ENCODE data around the gene KCNC2. TPM values are rescaled to one million over a fixed set of nuclear protein-coding genes. Genes with fewer than 3 reads are reported as not detected.

Gene KCNC2
- total RNA-seq, 1 experiment from 2014 or later = not detected

GRCh38 chr12:75058228-75058627 is 151.4 kb downstream of the KCNC2 start:
- no peak for DNase-seq (ENCODE audit: low spot score)
- H3K27ac ChIP-seq (ENCODE audit: low read depth, low read length, poor library complexity, severe bottlenecking) = no peak overlapping the region
- no peak overlapping the region for H3K4me3 ChIP-seq (ENCODE audit: low read depth, low read length, poor library complexity, severe bottlenecking)
- intact Hi-C loops (cut with micrococcal nuclease; ENCODE audit: unreplicated experiment) = no loop called here
- H3K4me1 ChIP-seq (ENCODE audit: insufficient read depth, low read length, poor library complexity, severe bottlenecking) = no peaks in the 10 kb centered on the region
- CTCF ChIA-PET = interaction anchor here (0.6 kb wide), 1 partner anchor 61 kb away, joined by 4 read pairs; no protein-coding TSS in a partner anchor
- no peaks in the 10 kb centered on the region for H3K36me3 ChIP-seq (ENCODE audit: insufficient read depth, low read length, poor library complexity, severe bottlenecking)
- H3K27me3 ChIP-seq (replicated peaks; ENCODE audit: insufficient read depth, low read depth, low read length, poor library complexity) = no peaks in the 10 kb centered on the region
- POLR2A ChIA-PET (ENCODE audit: low non-redundant PET) = no interaction called here
- no peaks in the 10 kb centered on the region for H3K9me3 ChIP-seq (ENCODE audit: low read depth, low read length, poor library complexity, severe bottlenecking)
- TF ChIP-seq CTCF (conservative IDR thresholded peaks at IDR 0.05; ENCODE audit: low read depth, low read length) = no peak
- no peak for TF ChIP-seq EZH2 (IDR thresholded peaks at IDR 0.05; ENCODE audit: borderline replicate concordance, low read depth, low read length, poor library complexity, severe bottlenecking)
- no TSS peak for BruUV-seq (replicated peaks)

GRCh38 chr12:75048767-75049166 is 160.9 kb downstream of the KCNC2 start:
- Histone ChIP-seq H3K9me3 (ENCODE audit: low read depth, low read length, poor library complexity, severe bottlenecking) (no peaks in the 10 kb centered on the region), H3K27me3 (replicated peaks; ENCODE audit: insufficient read depth, low read depth, low read length, poor library complexity) (no peaks in the 10 kb centered on the region), H3K36me3 (ENCODE audit: insufficient read depth, low read length, poor library complexity, severe bottlenecking) (no peaks in the 10 kb centered on the region), H3K27ac (ENCODE audit: low read depth, low read length, poor library complexity, severe bottlenecking) (no peak overlapping the region), H3K4me3 (ENCODE audit: low read depth, low read length, poor library complexity, severe bottlenecking) (no peak overlapping the region), H3K4me1 (ENCODE audit: insufficient read depth, low read length, poor library complexity, severe bottlenecking) (no peaks in the 10 kb centered on the region)
- intact Hi-C loops (cut with micrococcal nuclease; ENCODE audit: unreplicated experiment) = no loop called here
- TF ChIP-seq CTCF (conservative IDR thresholded peaks at IDR 0.05; ENCODE audit: low read depth, low read length) (no peak), EZH2 (IDR thresholded peaks at IDR 0.05; ENCODE audit: borderline replicate concordance, low read depth, low read length, poor library complexity, severe bottlenecking) (no peak)
- no peak for DNase-seq (ENCODE audit: low spot score)
- POLR2A ChIA-PET (ENCODE audit: low non-redundant PET) = no interaction called here
- CTCF ChIA-PET = interaction anchor here (0.6 kb wide), 1 partner anchor 342 kb away, joined by 3 read pairs; the partner anchor contains the start of gene GLIPR1L2
- no TSS peak for BruUV-seq (replicated peaks)

GRCh38 chr12:75047885-75048525 is 161.6 kb downstream of the KCNC2 start:
- CTCF ChIA-PET = interaction anchor here (0.6 kb wide), 1 partner anchor 343 kb away, joined by 3 read pairs; the partner anchor contains the start of gene GLIPR1L2
- TF ChIP-seq CTCF (conservative IDR thresholded peaks at IDR 0.05; ENCODE audit: low read depth, low read length) = no peak
- TF ChIP-seq EZH2 (IDR thresholded peaks at IDR 0.05; ENCODE audit: borderline replicate concordance, low read depth, low read length, poor library complexity, severe bottlenecking) = no peak
- Histone ChIP-seq H3K4me3 (ENCODE audit: low read depth, low read length, poor library complexity, severe bottlenecking) (no peak overlapping the region), H3K9me3 (ENCODE audit: low read depth, low read length, poor library complexity, severe bottlenecking) (no peaks in the 10 kb centered on the region), H3K4me1 (ENCODE audit: insufficient read depth, low read length, poor library complexity, severe bottlenecking) (no peaks in the 10 kb centered on the region), H3K27ac (ENCODE audit: low read depth, low read length, poor library complexity, severe bottlenecking) (no peak overlapping the region), H3K27me3 (replicated peaks; ENCODE audit: insufficient read depth, low read depth, low read length, poor library complexity) (no peaks in the 10 kb centered on the region), H3K36me3 (ENCODE audit: insufficient read depth, low read length, poor library complexity, severe bottlenecking) (no peaks in the 10 kb centered on the region)
- no TSS peak for BruUV-seq (replicated peaks)
- DNase-seq (ENCODE audit: low spot score) = no peak
- intact Hi-C loops (cut with micrococcal nuclease; ENCODE audit: unreplicated experiment) = no loop called here
- POLR2A ChIA-PET (ENCODE audit: low non-redundant PET) = no interaction called here

All from A673 (cell line).